Measurements from ENCODE around the gene RNF14. TPM values are rescaled to one million over a fixed set of nuclear protein-coding genes. Genes with fewer than 3 reads are reported as not detected.

Gene RNF14
- total RNA-seq, 2 donors from 2014 or later = 59.7 to 74.6 TPM

DNA sequence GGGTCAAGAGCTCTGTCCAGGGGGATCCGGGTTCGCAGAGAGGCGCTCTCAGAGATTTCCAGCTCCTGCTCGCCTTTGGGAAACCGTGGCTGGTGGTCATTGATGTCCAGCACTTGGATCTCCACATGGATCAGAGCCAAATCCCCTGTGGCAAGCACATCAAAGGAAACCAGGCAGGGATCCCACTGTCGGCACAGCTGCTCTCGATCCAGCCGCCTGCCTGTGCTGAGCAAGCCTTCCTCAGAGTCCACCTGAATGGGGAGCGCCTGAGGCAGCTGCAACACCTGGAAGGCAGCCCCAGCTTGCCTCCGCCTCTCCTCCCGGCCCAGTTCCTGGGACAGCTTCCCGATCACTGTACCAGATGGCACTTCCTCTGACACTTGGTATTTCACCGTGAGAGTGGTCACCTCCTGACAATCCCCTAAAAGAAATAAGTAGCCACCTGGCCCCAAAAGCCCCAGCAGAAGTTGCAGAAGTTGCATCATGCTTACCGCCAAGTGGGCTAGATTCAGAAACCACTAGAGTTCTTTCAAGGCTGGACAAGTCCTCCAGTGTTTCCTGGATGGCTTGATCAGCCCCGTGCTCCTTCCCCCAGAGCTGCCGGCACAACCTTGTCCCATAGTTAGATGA, 11.4 kb upstream of the RNF14 start:
- no peak for DNase-seq (ENCODE audit: low spot score)
- Histone ChIP-seq H3K4me1 (peaks cover 4 to 29% of the 10 kb centered on the region in 2 donors), H3K9me3 (no peaks in the 10 kb centered on the region), H3K27ac (peak overlapping the region; percentile 41 to 64), H3K4me3 (peak overlapping the region; percentile 29 to 36), H3K36me3 (no peaks in the 10 kb centered on the region), H3K27me3 (no peaks in the 10 kb centered on the region)
- TF ChIP-seq, protein P1, sequence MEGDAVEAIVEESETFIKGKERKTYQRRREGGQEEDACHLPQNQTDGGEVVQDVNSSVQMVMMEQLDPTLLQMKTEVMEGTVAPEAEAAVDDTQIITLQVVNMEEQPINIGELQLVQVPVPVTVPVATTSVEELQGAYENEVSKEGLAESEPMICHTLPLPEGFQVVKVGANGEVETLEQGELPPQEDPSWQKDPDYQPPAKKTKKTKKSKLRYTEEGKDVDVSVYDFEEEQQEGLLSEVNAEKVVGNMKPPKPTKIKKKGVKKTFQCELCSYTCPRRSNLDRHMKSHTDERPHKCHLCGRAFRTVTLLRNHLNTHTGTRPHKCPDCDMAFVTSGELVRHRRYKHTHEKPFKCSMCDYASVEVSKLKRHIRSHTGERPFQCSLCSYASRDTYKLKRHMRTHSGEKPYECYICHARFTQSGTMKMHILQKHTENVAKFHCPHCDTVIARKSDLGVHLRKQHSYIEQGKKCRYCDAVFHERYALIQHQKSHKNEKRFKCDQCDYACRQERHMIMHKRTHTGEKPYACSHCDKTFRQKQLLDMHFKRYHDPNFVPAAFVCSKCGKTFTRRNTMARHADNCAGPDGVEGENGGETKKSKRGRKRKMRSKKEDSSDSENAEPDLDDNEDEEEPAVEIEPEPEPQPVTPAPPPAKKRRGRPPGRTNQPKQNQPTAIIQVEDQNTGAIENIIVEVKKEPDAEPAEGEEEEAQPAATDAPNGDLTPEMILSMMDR (IDR thresholded peaks at IDR 0.05) = no peak

DNA sequence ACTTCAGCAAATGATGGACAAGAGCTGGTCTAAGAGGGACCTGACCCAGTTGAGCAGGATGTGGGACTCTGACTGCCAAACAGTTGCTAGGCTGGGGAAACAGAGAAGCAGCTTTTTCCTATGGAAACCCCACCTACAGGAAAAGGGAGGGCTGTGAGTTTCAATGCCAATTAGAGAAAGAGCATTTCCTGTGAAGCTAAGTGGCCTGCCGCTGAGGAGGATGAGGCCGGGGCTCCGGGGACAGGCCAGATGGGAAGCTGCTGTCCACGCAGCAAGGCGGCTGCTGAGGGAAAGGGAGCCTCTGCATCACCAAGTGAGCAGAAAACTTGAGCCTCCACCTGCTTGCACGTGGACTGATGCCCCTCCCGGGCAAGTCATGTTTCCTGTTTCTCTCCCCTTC, 10.8 kb upstream of the RNF14 start, which contains the start of gene PCDH12:
PCDH12 (minus strand) TSS at position 90 of the 400 bp plus-strand sequence. CDS start 351 bp downstream, outside the sequence.
- Histone ChIP-seq H3K27me3 (no peaks in the 10 kb centered on the region), H3K4me3 (peak within 1 kb of the TSS; percentile 29 to 36), H3K9me3 (no peaks in the 10 kb centered on the region), H3K27ac (peak within 1 kb of the TSS; percentile 41 to 64), H3K36me3 (no peaks in the 10 kb centered on the region), H3K4me1 (peaks cover 4 to 29% of the 10 kb centered on the region in 2 donors)
- peak; percentile 70 for DNase-seq (ENCODE audit: low spot score)
- TF ChIP-seq, protein P1 (IDR thresholded peaks at IDR 0.05) = no peak

DNA sequence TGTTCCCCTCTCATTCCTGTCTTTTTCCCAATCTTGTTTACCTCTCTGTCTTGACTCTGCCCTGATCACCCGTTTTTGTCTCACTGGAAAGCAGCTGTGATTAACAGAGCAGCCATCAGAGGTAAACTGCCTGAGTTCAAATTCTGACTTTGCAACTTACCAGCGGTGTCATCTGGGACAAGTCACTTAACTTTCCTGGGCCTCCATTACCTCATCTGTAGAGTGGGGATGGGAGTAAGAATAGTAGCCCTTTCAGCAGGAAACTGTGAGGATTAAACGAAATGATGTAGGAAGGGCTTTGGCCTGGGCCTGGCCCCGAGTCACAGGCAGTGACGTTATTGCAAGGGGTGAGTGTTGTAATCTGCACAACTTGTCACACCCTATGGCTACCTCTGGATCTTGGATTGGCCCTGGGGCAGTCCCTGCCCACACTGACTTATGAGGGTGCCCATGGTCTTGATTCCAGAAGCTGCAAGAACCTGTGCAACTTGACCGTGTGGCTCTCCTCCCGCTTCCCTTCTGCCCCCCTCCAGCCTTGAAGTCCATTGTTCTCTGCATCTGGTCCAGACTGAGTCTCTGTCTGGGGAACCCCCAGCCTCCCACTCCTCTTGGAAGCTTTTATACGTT, 10.2 kb upstream of the RNF14 start:
- Histone ChIP-seq H3K4me3 (peak overlapping the region in 1 of 2 donors; percentile 5), H3K9me3 (no peaks in the 10 kb centered on the region), H3K27me3 (no peaks in the 10 kb centered on the region), H3K4me1 (peaks cover 4 to 29% of the 10 kb centered on the region in 2 donors), H3K36me3 (no peaks in the 10 kb centered on the region), H3K27ac (peak overlapping the region; percentile 41 to 64)
- peak; percentile 83 for DNase-seq (ENCODE audit: low spot score)
- TF ChIP-seq, protein P1 (IDR thresholded peaks at IDR 0.05) = no peak

DNA sequence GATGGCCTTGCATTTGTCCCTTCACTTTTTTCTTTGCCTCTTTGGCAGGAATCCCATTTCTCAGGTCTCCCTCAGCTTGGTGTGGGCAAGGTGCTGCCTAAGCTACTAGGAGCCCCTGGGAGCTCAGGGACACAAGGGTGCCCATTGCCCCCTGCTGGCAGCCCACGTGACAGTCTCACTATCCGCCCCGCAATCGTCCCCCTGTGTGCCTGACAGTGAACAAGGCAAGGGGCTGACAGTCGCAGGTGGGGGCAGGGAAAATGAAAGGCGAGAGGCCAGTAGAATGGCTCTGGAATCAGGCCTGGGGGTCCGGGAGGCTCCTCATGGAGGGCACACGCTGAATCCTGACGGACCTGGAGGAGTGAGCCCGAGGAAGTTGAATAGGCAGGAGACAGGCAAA, 8.9 kb upstream of the RNF14 start:
- Histone ChIP-seq H3K4me3 (no peak overlapping the region), H3K9me3 (no peaks in the 10 kb centered on the region), H3K27me3 (no peaks in the 10 kb centered on the region), H3K4me1 (peaks cover 4 to 29% of the 10 kb centered on the region in 2 donors), H3K36me3 (no peaks in the 10 kb centered on the region), H3K27ac (no peak overlapping the region)
- no peak for DNase-seq (ENCODE audit: low spot score)
- TF ChIP-seq, protein P1 (IDR thresholded peaks at IDR 0.05) = peak in 1 of 2 donors; percentile 28

DNA sequence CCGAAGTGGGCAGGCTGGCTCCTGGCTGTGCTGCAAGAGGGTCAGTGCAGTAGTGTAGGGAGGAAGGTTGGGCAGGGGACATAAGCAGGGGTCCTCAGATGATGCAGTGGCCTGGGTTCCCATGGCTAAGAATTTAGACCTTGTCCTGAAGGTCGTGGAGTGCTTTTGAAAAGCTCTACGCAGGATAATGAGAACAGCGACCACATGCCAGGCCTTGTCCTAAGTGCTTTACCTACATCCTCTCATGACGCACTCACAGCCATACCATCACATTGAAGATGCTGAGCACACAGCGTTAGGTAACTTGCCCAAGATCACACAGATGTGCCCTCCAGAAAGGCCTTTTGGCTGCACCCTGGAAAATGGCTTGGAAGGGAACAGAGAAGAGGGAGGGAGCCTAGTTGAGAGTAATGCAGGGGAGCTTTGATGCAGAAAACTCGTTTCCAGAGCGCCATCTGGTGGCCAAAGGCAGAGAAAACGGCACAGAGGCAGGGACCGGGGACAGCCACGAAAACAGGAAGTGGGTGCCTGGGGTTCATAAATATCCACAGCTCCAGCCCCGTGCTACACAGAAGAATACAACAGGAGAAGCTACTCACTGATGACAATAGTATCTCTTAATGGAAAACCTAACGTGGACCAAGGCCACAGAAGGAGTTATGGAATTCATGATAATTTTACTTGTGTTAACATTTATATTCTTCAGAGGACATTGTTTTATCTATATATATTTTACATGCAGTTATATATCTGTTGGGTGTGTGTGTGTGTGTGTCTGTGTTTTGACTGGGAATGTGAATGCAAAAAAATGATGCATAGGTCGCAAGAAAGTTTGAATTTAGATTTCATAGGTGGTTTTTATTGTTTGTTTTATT, 8.2 kb upstream of the RNF14 start:
- Histone ChIP-seq H3K9me3 (no peaks in the 10 kb centered on the region), H3K4me1 (peaks cover 4 to 29% of the 10 kb centered on the region in 2 donors), H3K27me3 (no peaks in the 10 kb centered on the region), H3K36me3 (no peaks in the 10 kb centered on the region), H3K4me3 (no peak overlapping the region), H3K27ac (no peak overlapping the region)
- TF ChIP-seq, protein P1 (IDR thresholded peaks at IDR 0.05) = peak; percentile 80 to 90
- DNase-seq (ENCODE audit: low spot score) = peak; percentile 94

Measured in right atrium auricular region (tissue), 2 donors.